Measurements from ENCODE around the gene PPM1L.

DNA sequence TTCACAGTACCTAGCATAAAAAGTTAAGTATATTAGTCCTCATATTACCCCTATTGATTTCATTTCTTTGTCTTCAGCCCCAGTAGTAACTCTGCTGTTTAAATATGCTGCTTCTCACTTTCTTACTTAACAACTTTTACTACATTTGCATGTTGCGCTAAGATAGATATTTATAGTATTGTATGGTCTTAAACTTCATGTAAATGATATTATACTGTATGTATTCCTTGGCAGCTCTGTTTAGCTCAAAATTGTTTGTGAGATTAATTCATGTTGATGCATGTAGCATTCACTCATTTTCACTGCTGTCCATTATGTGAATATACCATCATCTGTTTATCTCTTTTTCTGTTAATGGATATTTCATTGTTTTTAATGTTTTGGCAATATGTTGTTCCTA is 64.4 kb downstream of the PPM1L start:
- TF ChIP-seq CTCF (IDR thresholded peaks at IDR 0.05) (no peak), POLR2A (IDR thresholded peaks at IDR 0.05) (no peak)
